Stimulated activated CD8-positive, alpha-beta memory T cell treated with anti-CD3 and anti-CD28 coated beads, Interleukin-7, amount 100 ng/mL, for 48 hours (primary cell): Measurements from ENCODE around the gene TMEM178B.

Source experiments
- DNase-seq, 2 donors: peaks; one replicate each; pipeline ENCODE4 v3.0.0-alpha.2; 2020; ENCODE audit warnings: low read depth in 1 of 2; ENCODE audit errors: extremely low read depth in 1 of 2

TMEM178B gene

GRCh38 chr7:141456711-141457110 lies 382.8 kb downstream of the TMEM178B start:
- DNase-seq = no peak

GRCh38 chr7:141460781-141461715 lies 387.2 kb downstream of the TMEM178B start:
- DNase-seq = no peak

- no peak for DNase-seq
These were observed 388.1 kb downstream of the TMEM178B start for GRCh38 chr7:141461924-141462323.

GRCh38 chr7:141462958-141463357 lies 389.1 kb downstream of the TMEM178B start:
- DNase-seq = no peak

- DNase-seq = no peak
These were observed 390.1 kb downstream of the TMEM178B start for GRCh38 chr7:141463986-141464385.

- DNase-seq = no peak
These were observed 390.7 kb downstream of the TMEM178B start for GRCh38 chr7:141464551-141464950.

GRCh38 chr7:141466151-141466904 lies 392.5 kb downstream of the TMEM178B start:
- DNase-seq = no peak

GRCh38 chr7:141468341-141468740 lies 394.5 kb downstream of the TMEM178B start:
- no peak for DNase-seq

GRCh38 chr7:141475679-141476078 lies 401.8 kb downstream of the TMEM178B start:
- DNase-seq = no peak

GRCh38 chr7:141477865-141478264 lies 404.0 kb downstream of the TMEM178B start:
- no peak for DNase-seq

GRCh38 chr7:141478845-141479244 lies 405.0 kb downstream of the TMEM178B start:
- DNase-seq = no peak

GRCh38 chr7:141480953-141481352 lies 407.1 kb downstream of the TMEM178B start:
- no peak for DNase-seq

- no peak for DNase-seq
These were observed 408.1 kb downstream of the TMEM178B start for GRCh38 chr7:141481971-141482370.

- no peak for DNase-seq
These were observed 409.2 kb downstream of the TMEM178B start for GRCh38 chr7:141483044-141483443.

- no peak for DNase-seq
These were observed 411.0 kb downstream of the TMEM178B start for GRCh38 chr7:141484907-141485306.

GRCh38 chr7:141486959-141487358 lies 413.1 kb downstream of the TMEM178B start:
- DNase-seq = no peak

GRCh38 chr7:141490474-141490873 lies 416.6 kb downstream of the TMEM178B start:
- no peak for DNase-seq

GRCh38 chr7:141495057-141495456 lies 421.2 kb downstream of the TMEM178B start:
- DNase-seq = no peak

GRCh38 chr7:141497391-141497790 lies 423.5 kb downstream of the TMEM178B start:
- no peak for DNase-seq

- no peak for DNase-seq
These were observed 426.7 kb downstream of the TMEM178B start for GRCh38 chr7:141500608-141501007.

- no peak for DNase-seq
These were observed 427.6 kb downstream of the TMEM178B start for GRCh38 chr7:141501451-141501850.

- DNase-seq = no peak
These were observed 437.4 kb downstream of the TMEM178B start for GRCh38 chr7:141511316-141511675.
